A549 (cell line): ENCODE data around the gene CYP24A1. TPM values are rescaled to one million over a fixed set of nuclear protein-coding genes. Genes with fewer than 3 reads are reported as not detected.

Experiments used
- ATAC-seq, 2 experiments: fragments of 200-7000 bp in 1 of 2; fragments of >200 bp in 1 of 2; cut with Nextera tagmentation in 1 of 2; cut with Tn5 transposase in 1 of 2; 3 replicates each; pipeline versions ENCODE4 v1.8.0 to v1.9.1; 2018 to 2020; ENCODE audit warnings: mild to moderate bottlenecking in 1 of 2, moderate library complexity in 1 of 2
- CTCF ChIA-PET: fragments of 300-600 bp; sonication (Branson Sonifier 250); formaldehyde crosslinking; extraction: SDS; loops from one replicate; lab custom pipeline; 2021; ENCODE audit warnings: antibody characterized with exemption, inconsistent platforms; lab: Yijun Ruan, JAX
- POLR2A ChIA-PET: fragments of 350-600 bp; formaldehyde crosslinking; extraction: SDS; loops from one replicate; lab custom pipeline; 2021; ENCODE audit warnings: antibody characterized with exemption, inconsistent platforms; lab: Yijun Ruan, JAX
- DNase-seq, 2 experiments: peaks; one replicate each; pipeline versions ENCODE4 v3.0.0 to v3.0.0-alpha.2; 2011 to 2016; ENCODE audit warnings: low read depth in 1 of 2, low spot score in 1 of 2
- FAIRE-seq: peaks from 2 replicates; lab custom pipeline; 2011; peaks lifted over from hg19 to GRCh38; lab: Jason Lieb, UNC
- H3K27ac ChIP-seq, 2 experiments: fragments of >200 bp; sonication (Bioruptor Twin); formaldehyde crosslinking; 3 replicates each; pipeline ENCODE4 v1.5.1; 2016 to 2017
- H3K4me1 ChIP-seq: fragments of >200 bp; sonication (Bioruptor Twin); formaldehyde crosslinking; 3 replicates; pipeline ENCODE4 v1.6.1; 2016
- H3K4me2 ChIP-seq: fragments of >200 bp; sonication (Bioruptor Twin); formaldehyde crosslinking; 3 replicates; pipeline ENCODE4 v1.6.1; 2016
- H3K4me3 ChIP-seq: fragments of >200 bp; sonication (Bioruptor Twin); formaldehyde crosslinking; 3 replicates; pipeline ENCODE4 v1.5.1; 2016
- H3K9me3 ChIP-seq: fragments of >200 bp; sonication (Bioruptor Twin); formaldehyde crosslinking; 3 replicates; pipeline ENCODE4 v1.6.1; 2016
- CEBPB ChIP-seq, 2 experiments: fragments of >200 bp in 1 of 2; sonication (Bioruptor Twin) in 1 of 2; formaldehyde crosslinking in 1 of 2; IDR thresholded peaks; 2 replicates each; pipeline ENCODE4 v1.6.1; 2012 to 2016
- CHD2 ChIP-seq: fragments of 150-350 bp; IDR thresholded peaks from 2 replicates; pipeline ENCODE4 v1.6.1; 2014; ENCODE audit warnings: low read length; ENCODE audit not compliant: partially characterized antibody
- E2F6 ChIP-seq: IDR thresholded peaks from 2 replicates; pipeline ENCODE4 v1.6.1; 2012; ENCODE audit warnings: low read depth, borderline replicate concordance
- ESRRA ChIP-seq: fragments of 150-350 bp; IDR thresholded peaks from 2 replicates; pipeline ENCODE4 v1.6.1; 2014; ENCODE audit warnings: mild to moderate bottlenecking, low read length, borderline replicate concordance
- FOSL2 ChIP-seq, 2 experiments: fragments of 450-650 bp in 1 of 2; fragments of >200 bp in 1 of 2; sonication (Bioruptor Twin) in 1 of 2; formaldehyde crosslinking; IDR thresholded peaks; 2 replicates each; pipeline versions ENCODE4 v1.5.0 to v1.6.1; 2016 to 2020; ENCODE audit warnings: mild to moderate bottlenecking in 1 of 2, moderate library complexity in 1 of 2
- GATA3 ChIP-seq: IDR thresholded peaks from 2 replicates; pipeline ENCODE4 v1.6.1; 2012; ENCODE audit warnings: borderline replicate concordance
- HES2 ChIP-seq: fragments of >200 bp; sonication (Bioruptor Twin); formaldehyde crosslinking; IDR thresholded peaks from 2 replicates; pipeline ENCODE4 v1.6.1; 2016
- HMGXB4 ChIP-seq: fragments of 250-450 bp; sonication (Bioruptor Pico); IDR thresholded peaks from 2 replicates; pipeline ENCODE4 v1.5.0; 2021; ENCODE audit warnings: mild to moderate bottlenecking, moderate library complexity, borderline replicate concordance
- HOXA7 ChIP-seq: fragments of 250-450 bp; sonication (Bioruptor Pico); IDR thresholded peaks from 2 replicates; pipeline ENCODE4 v1.5.0; 2020; ENCODE audit warnings: mild to moderate bottlenecking, moderate library complexity
- JUN ChIP-seq, 2 experiments: fragments of >200 bp; sonication (Bioruptor Twin); formaldehyde crosslinking; IDR thresholded peaks; 2 replicates in 1 of 2; 3 replicates in 1 of 2; pipeline ENCODE4 v1.6.1; 2016 to 2017
- MAX ChIP-seq: IDR thresholded peaks from 2 replicates; pipeline ENCODE4 v1.6.1; 2012
- NFE2L2 ChIP-seq: fragments of 150-350 bp; conservative IDR thresholded peaks from 2 replicates; pipeline ENCODE4 v1.6.1; 2014; ENCODE audit warnings: low read length
- NPAS2 ChIP-seq: fragments of 250-450 bp; sonication (Bioruptor Pico); IDR thresholded peaks from 2 replicates; pipeline ENCODE4 v1.8.0; 2022; ENCODE audit warnings: mild to moderate bottlenecking, moderate library complexity, borderline replicate concordance
- NR3C1 ChIP-seq: fragments of >200 bp; sonication (Bioruptor Twin); formaldehyde crosslinking; IDR thresholded peaks from 3 replicates; pipeline ENCODE4 v1.6.1; 2017
- POLR2A ChIP-seq: IDR thresholded peaks from 2 replicates; pipeline ENCODE4 v1.6.1; 2012; ENCODE audit warnings: mild to moderate bottlenecking, low read length
- POLR2AphosphoS2 ChIP-seq: conservative IDR thresholded peaks from 2 replicates; pipeline ENCODE4 v1.6.1; 2012; ENCODE audit warnings: low read length, improper control_type of control experiment, inconsistent platforms
- RARB ChIP-seq: fragments of 250-450 bp; sonication (Bioruptor Pico); IDR thresholded peaks from 2 replicates; pipeline ENCODE4 v1.8.0; 2021; ENCODE audit warnings: mild to moderate bottlenecking, moderate library complexity
- REST ChIP-seq: fragments of 200-600 bp; sonication (generic); IDR thresholded peaks from 2 replicates; pipeline ENCODE4 v1.6.1; 2016; ENCODE audit warnings: antibody characterized with exemption, mild to moderate bottlenecking, moderate library complexity
- RNF2 ChIP-seq: fragments of 200-600 bp; sonication (generic); IDR thresholded peaks from 2 replicates; pipeline ENCODE4 v1.6.1; 2016; ENCODE audit warnings: low read depth, mild to moderate bottlenecking, antibody characterized with exemption, moderate library complexity, borderline replicate concordance
- TFCP2L1 ChIP-seq: fragments of 250-450 bp; sonication (Bioruptor Pico); IDR thresholded peaks from 2 replicates; pipeline ENCODE4 v1.5.0; 2021; ENCODE audit warnings: mild to moderate bottlenecking
- TP53 ChIP-seq: fragments of 250-450 bp; sonication (Bioruptor Pico); IDR thresholded peaks from 2 replicates; pipeline ENCODE4 v1.5.0; 2021; ENCODE audit warnings: mild to moderate bottlenecking, moderate library complexity
- WGBS: methylation state at CpG from one replicate; pipeline ENCODE4 v1.1.6; 2017; ENCODE audit errors: missing lambda C conversion rate; 5-methylcytosine and 5-hydroxymethylcytosine counted together
- polyA plus RNA-seq, 4 experiments: library from polyadenylated mRNA; depleted of rRNA in 3 of 4; stranded (reverse); fragments of >200 nt; fragmentation: RNase III in 1 of 4; extraction: RNeasy Plus Mini Kit Qiagen cat#74134 plus additional on column Dnase treatment in 1 of 4; gene quantifications; 2 replicates in 3 of 4; 3 replicates in 1 of 4; pipeline ENCODE4 v1.2.3, GENCODE V29; 2011 to 2017
- TF ChIP-seq, protein P1 (sequence below): IDR thresholded peaks from 2 replicates; pipeline ENCODE4 v1.6.1; 2012

The CYP24A1 gene
- polyA plus RNA-seq, 2 of the 4 experiments (the other 2 are of a cell fraction), result 722 to 1,617 TPM

DNA sequence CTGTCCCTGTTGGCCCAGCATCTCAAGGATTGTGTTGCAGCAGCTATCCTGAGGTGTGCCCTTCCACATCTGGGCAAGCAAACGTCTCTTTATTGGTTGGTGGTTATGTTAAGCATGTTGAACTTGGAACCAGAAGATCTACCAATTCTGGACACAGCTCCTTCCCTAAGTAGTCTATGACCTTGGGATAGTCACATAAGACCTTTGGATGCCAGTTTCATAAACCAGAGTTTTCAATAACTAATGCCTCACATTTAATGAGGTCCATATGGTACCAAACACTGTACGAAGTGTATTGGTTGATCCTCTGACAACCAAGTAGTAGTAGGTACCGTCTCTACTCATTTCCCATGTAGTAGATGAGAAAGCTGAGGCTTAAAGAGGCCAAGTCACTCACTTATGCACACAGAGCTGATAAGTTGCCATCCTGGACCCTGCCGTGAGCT, 3.7 kb downstream of the CYP24A1 start:
- peak; percentile 76; the same call in 1 of the 2 replicates for TF ChIP-seq POLR2AphosphoS2
- TF ChIP-seq TFCP2L1 (CRISPR knock-in tag), result peak; percentile 83
- TF ChIP-seq MAX, result peak; percentile 11; the same call in 1 of the 2 replicates
- no peak; the same call in 1 of the 2 replicates for TF ChIP-seq RARB
- no peak for TF ChIP-seq CHD2
- no peak for TF ChIP-seq FOSL2 (IDR thresholded peaks at IDR 0.05)
- TF ChIP-seq FOSL2 (CRISPR knock-in tag; IDR thresholded peaks at IDR 0.05), result no peak
- peak; percentile 72 for TF ChIP-seq TP53 (CRISPR knock-in tag)
- no peak for TF ChIP-seq RNF2
- peak; percentile 8 to 28; a peak in 2 of 5 replicates for TF ChIP-seq JUN (IDR thresholded peaks at IDR 0.05)
- peak; percentile 62; the same call in 1 of the 2 replicates for TF ChIP-seq HMGXB4
- no peak for TF ChIP-seq NR3C1
- 0 out of 2 replicates have a peak, but pooled peaks have one; percentile 16 for TF ChIP-seq E2F6
- peak; percentile 44 for TF ChIP-seq GATA3
- peak; percentile 10; the same call in 1 of the 2 replicates for TF ChIP-seq REST
- TF ChIP-seq NPAS2, result no peak
- TF ChIP-seq HOXA7 (CRISPR knock-in tag), result peak; percentile 94; the same call in 1 of the 2 replicates
- no peak for TF ChIP-seq NFE2L2
- TF ChIP-seq HES2, result no peak
- TF ChIP-seq, protein P1, sequence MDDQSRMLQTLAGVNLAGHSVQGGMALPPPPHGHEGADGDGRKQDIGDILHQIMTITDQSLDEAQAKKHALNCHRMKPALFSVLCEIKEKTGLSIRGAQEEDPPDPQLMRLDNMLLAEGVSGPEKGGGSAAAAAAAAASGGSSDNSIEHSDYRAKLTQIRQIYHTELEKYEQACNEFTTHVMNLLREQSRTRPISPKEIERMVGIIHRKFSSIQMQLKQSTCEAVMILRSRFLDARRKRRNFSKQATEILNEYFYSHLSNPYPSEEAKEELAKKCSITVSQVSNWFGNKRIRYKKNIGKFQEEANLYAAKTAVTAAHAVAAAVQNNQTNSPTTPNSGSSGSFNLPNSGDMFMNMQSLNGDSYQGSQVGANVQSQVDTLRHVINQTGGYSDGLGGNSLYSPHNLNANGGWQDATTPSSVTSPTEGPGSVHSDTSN, result no peak
- no peak for TF ChIP-seq CEBPB (IDR thresholded peaks at IDR 0.05)
- no peak for TF ChIP-seq ESRRA
- TF ChIP-seq POLR2A, result peak; percentile 70
- peak in 1 of 2 experiments; percentile 63 for DNase-seq
- 1% methylated on average over 4 of the region's 4 CpGs for WGBS
- CTCF ChIA-PET, result interaction anchor here (0.9 to 10.4 kb wide), 13 partner anchors 10 to 230 kb away, joined by 3 to 97 read pairs (median 5); no protein-coding TSS in a partner anchor
- Histone ChIP-seq H3K9me3 (no peaks in the 10 kb centered on the region), H3K4me1 (peaks cover 37% of the 10 kb centered on the region), H3K27ac (peak overlapping the region; percentile 93 to 100), H3K4me2 (peak overlapping the region; percentile 93), H3K4me3 (peak overlapping the region; percentile 83)
- FAIRE-seq, result no peak
- POLR2A ChIA-PET, result interaction anchor here (0.7 to 7.0 kb wide), 12 partner anchors 8 to 73 kb away, joined by 3 to 69 read pairs (median 6); no protein-coding TSS in a partner anchor
- ATAC-seq, result no peak
